ENCODE data around the gene HSD11B2.

Gene HSD11B2

DNA sequence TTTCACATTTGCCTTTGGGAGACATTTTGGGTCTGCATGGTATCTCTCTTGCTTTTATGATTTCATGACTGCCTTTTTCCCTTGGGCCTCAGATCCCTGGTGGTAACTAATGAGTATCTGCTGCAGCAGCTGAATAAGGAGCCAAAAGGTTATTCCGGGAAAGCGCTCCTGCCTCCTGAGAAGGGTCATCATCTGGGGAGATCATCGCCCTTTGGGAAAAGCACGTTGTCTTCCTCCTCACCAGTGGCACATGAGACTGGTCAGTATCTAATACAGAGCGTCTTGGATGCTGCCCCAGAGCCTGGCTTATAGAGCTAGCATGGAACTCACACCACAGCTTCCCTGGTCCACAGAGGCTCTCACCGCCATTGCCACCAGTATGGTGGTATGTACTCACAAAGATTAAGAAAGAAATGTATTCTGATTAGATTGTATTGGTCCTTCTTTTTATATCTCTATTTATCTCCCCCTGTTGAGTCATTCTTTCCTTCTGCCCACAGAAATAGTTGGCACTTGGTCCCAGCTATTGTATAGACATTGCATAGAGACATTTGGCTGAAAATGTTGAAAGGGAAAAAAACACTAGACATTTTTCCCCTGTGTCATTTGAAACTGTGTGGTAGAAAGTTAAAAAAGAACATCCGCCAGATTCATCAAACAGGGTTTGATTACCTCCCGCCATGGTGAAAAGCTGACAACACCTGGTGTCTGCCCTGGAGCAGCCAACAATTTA, 46.0 kb upstream of the HSD11B2 start (continued):
- TF ChIP-seq, protein P1, sequence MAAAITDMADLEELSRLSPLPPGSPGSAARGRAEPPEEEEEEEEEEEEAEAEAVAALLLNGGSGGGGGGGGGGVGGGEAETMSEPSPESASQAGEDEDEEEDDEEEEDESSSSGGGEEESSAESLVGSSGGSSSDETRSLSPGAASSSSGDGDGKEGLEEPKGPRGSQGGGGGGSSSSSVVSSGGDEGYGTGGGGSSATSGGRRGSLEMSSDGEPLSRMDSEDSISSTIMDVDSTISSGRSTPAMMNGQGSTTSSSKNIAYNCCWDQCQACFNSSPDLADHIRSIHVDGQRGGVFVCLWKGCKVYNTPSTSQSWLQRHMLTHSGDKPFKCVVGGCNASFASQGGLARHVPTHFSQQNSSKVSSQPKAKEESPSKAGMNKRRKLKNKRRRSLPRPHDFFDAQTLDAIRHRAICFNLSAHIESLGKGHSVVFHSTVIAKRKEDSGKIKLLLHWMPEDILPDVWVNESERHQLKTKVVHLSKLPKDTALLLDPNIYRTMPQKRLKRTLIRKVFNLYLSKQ (tag by site-specific recombination; IDR thresholded peaks at IDR 0.05; ENCODE audit: borderline replicate concordance): no peak

DNA sequence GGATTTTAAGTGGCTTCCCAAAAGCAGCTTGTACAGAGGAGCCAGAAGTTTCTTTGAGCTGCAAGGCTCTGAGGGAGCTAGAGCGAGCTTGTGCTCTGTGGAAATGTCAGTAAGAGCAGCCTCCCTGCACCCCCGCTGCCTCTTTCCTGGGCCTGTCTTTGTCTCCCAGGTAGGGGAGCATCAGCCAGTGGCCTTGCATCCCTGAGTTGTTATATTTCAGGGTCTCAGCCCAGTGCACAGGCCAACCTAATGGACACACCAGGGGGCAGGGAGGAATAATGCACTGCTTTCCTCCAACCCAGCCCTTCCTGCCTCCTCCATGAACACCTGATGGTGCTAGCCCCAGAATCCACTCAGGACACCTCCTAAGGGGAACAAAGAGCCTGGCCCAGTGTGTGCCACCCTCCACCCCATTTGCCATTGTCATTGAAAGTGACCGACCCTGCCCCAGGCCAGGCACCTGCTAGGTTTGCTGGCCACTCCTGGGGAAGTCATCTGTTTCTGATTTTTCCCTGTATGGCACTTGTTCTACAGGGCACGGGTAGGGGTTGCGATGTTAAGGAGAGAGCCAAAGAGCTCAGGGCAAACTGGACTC, 44.0 kb upstream of the HSD11B2 start:
- CTCF ChIA-PET: interaction anchor here (1.4 to 1.8 kb wide), 2 partner anchors 60 to 126 kb away, joined by 3 to 4 read pairs; no protein-coding TSS in a partner anchor
- TF ChIP-seq ZNF776 (tag by site-specific recombination; IDR thresholded peaks at IDR 0.05; ENCODE audit: borderline replicate concordance) (no peak), ZNF701 (tag by site-specific recombination; IDR thresholded peaks at IDR 0.05) (no peak)
- POLR2A ChIA-PET: no interaction called here

GRCh38 chr16:67387479-67388079, 43.3 kb upstream of the HSD11B2 start:
- Histone ChIP-seq H3K36me3 (ENCODE audit: control insufficient read depth in 2 of 2, insufficient read depth in 1 of 2, low read length in 2 of 2) (no peaks in the 10 kb centered on the region), H3K9me3 (ENCODE audit: control insufficient read depth, insufficient read depth, low read depth, low read length) (no peaks in the 10 kb centered on the region), H3K27ac (ENCODE audit: extremely low read depth, low read depth, low read length) (no peak overlapping the region), H3K4me1 (ENCODE audit: control insufficient read depth, insufficient read depth, low read length) (no peaks in the 10 kb centered on the region), H3K4me3 (ENCODE audit: low read depth, low read length) (no peak overlapping the region)
- ChIA-PET CTCF (interaction anchor here (0.7 to 1.8 kb wide), 2 partner anchors 13 to 60 kb away, joined by 3 to 4 read pairs; no protein-coding TSS in a partner anchor), POLR2A (no interaction called here)
- TF ChIP-seq ZNF133 (tag by site-specific recombination; IDR thresholded peaks at IDR 0.05): no peak
- TF ChIP-seq ZNF449 (tag by site-specific recombination; IDR thresholded peaks at IDR 0.05): no peak
- TF ChIP-seq, protein P2, sequence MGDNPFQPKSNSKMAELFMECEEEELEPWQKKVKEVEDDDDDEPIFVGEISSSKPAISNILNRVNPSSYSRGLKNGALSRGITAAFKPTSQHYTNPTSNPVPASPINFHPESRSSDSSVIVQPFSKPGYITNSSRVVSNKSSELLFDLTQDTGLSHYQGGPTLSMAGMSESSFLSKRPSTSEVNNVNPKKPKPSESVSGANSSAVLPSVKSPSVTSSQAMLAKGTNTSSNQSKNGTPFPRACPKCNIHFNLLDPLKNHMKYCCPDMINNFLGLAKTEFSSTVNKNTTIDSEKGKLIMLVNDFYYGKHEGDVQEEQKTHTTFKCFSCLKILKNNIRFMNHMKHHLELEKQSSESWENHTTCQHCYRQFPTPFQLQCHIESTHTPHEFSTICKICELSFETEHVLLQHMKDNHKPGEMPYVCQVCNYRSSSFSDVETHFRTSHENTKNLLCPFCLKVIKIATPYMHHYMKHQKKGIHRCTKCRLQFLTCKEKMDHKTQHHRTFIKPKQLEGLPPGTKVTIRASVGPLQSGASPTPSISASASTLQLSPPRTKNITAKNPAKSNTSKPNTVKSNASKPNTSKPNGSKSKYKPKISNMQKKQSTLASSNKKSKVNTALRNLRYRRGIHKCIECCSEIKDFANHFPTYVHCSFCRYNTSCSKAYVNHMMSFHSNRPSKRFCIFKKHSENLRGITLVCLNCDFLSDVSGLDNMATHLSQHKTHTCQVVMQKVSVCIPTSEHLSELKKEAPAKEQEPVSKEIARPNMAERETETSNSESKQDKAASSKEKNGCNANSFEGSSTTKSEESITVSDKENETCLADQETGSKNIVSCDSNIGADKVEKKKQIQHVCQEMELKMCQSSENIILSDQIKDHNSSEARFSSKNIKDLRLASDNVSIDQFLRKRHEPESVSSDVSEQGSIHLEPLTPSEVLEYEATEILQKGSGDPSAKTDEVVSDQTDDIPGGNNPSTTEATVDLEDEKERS (tag by site-specific recombination; IDR thresholded peaks at IDR 0.05): no peak
- no peak for TF ChIP-seq ZFHX2 (tag by site-specific recombination; conservative IDR thresholded peaks at IDR 0.05)
- no peak for TF ChIP-seq ZNF654 (tag by site-specific recombination; IDR thresholded peaks at IDR 0.05; ENCODE audit: low read depth)
- TF ChIP-seq ZNF837 (tag by site-specific recombination; IDR thresholded peaks at IDR 0.05): no peak
- no peak for TF ChIP-seq ZNF548 (tag by site-specific recombination; IDR thresholded peaks at IDR 0.05)
- no peak for TF ChIP-seq ZNF514 (tag by site-specific recombination; IDR thresholded peaks at IDR 0.05)
- no peak for TF ChIP-seq ZNF114 (tag by site-specific recombination; IDR thresholded peaks at IDR 0.05)
- no peak for TF ChIP-seq ZBTB48 (tag by site-specific recombination; IDR thresholded peaks at IDR 0.05)
- no peak for TF ChIP-seq GFI1B (tag by site-specific recombination; IDR thresholded peaks at IDR 0.05)
- TF ChIP-seq ZNF777 (tag by site-specific recombination; IDR thresholded peaks at IDR 0.05; ENCODE audit: borderline replicate concordance): no peak
- TF ChIP-seq ZSCAN23 (tag by site-specific recombination; IDR thresholded peaks at IDR 0.05): no peak
- no peak for TF ChIP-seq SALL2 (tag by site-specific recombination; IDR thresholded peaks at IDR 0.05; ENCODE audit: borderline replicate concordance)
- TF ChIP-seq MEIS1 (CRISPR knock-in tag; IDR thresholded peaks at IDR 0.05; ENCODE audit: borderline replicate concordance): no peak
- no peak for TF ChIP-seq ZNF248 (tag by site-specific recombination; IDR thresholded peaks at IDR 0.05)

More for the DNA sequence above, 44.0 kb upstream of the HSD11B2 start:
- no peak overlapping the region for H3K27ac ChIP-seq (ENCODE audit: extremely low read depth, low read depth, low read length)
- H3K36me3 ChIP-seq (ENCODE audit: control insufficient read depth in 2 of 2, insufficient read depth in 1 of 2, low read length in 2 of 2): no peaks in the 10 kb centered on the region
- no peaks in the 10 kb centered on the region for H3K4me1 ChIP-seq (ENCODE audit: control insufficient read depth, insufficient read depth, low read length)
- no peak overlapping the region for H3K4me3 ChIP-seq (ENCODE audit: low read depth, low read length)
- no peaks in the 10 kb centered on the region for H3K9me3 ChIP-seq (ENCODE audit: control insufficient read depth, insufficient read depth, low read depth, low read length)

All from HEK293 (cell line).